HuH-7 (cell line): ENCODE results near the gene SVOP.
"Not testable (repeated sequence)": the region's sequence is repeated elsewhere in the genome, so short reads cannot be mapped to it uniquely, and the experiment has no call there.

Experiments used
- DNase-seq: peaks from one replicate; pipeline ENCODE4 v3.0.0; 2011; ENCODE audit warnings: low spot score

The SVOP gene

DNA sequence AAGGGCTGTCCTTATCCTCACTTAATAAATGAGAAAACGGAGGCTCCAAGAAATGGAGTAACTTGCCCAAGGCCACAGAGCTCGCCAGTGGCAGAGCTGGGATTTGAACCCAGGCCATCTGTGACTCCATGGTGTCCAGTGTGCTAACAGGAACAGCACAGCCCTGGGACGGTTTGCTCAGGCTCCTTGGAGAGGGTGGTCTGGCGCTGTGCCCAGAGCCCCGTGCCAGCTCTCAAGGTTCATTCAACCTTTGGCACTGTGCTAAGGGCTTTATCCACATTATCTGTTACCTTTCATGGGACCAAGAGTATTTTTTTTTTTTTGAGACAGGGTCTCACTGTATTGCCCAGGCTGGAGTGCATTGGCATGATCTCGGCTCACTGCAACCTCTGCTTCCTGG lies 132.8 kb downstream of the SVOP start:
- DNase-seq: no peak

DNA sequence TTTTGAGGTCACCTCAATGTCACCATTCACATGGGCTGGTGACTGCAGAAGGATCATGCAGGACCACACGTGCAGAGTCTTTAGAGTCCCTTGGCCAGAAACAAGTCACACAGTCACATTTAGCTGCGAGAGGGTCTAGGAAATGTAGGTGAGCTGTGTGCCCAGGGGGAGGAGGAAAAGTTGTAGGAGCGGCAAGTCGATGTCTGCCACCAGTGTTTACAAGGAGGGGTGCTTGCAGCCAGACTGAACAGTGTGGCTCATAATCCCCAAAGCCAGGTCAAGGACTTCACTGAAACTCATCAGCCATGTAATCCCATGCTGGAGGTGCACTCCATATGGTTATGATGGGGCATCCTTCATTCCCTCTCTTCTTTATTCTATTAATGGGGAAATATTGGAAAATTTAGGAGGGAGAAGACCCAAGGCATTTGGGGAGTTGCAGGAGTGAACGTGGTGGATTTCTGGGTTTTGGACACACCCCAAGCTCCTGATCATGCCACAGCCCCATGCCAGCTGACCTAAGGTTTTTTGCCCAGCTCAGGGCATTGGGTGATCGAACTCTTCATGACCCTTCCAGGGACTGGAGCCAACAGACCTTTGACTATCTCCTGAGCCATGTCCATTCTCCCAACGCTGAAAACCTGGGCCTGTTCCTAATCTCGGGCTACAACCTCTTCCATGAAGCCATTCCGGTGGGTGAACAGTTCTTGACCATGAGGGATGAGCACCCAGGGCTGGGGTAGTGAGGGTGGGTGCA lies 133.8 kb downstream of the SVOP start:
- DNase-seq: no peak

DNA sequence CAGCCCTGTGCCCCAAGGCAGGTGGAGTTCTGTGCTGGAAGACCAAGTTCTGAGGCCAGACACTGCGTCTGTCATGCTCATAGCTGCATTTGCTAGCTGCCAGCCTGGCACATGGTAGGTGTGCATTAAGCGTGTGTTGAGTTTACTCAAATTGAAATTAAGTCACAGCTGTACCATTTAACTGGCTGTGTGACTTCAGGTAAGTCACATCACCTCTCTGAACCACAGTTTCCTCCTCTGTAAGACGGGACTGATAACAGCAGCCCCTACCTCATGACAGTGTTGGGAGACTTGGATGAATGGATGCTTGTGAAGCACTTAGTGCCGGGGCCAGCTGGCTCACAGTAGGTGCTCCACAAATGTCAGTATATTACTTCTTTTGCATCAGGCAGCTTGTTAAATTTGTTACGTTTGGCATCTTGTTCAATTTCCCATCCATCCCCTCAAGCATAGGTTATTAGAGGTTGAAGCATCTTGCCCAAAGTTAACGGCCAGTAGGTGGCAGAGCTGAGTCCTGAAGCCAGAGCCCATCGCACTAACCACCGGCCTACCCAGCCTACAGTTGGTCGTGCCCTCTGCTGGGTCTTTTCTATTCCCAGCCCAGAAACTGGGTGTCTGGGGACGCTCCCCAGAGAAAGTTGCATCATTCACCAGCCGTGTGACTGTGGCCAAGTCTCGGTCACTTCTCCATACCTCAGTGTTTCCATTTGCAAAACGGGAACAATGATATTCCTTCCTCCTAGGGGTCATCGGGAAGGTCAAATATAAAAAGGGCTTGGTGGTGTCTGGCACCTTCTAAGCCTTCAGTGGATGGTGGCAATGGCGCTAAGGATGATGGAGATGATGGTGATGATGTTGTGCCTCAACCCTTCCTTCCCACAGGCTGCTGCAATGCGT lies 136.5 kb downstream of the SVOP start:
- peak; percentile 62 for DNase-seq

DNA sequence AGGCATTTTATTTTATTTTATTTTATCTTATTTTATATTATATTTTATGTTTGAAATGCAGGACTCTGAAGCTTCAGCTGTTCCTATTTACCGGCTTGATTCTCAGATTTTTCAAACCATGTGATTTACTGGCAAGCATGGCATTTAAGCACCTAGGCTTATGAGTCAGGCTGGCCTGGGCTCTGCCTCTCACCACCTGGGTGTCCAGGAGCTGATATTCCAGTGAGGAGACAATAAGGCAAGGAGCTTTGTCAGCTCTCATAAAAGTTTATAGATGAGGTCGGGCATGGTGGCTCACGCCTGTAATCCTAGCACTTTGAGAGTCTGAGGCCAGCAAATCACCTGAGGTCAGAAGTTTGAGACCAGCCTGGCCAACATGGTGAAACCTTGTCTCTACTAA lies 138.9 kb downstream of the SVOP start:
- no peak for DNase-seq

DNA sequence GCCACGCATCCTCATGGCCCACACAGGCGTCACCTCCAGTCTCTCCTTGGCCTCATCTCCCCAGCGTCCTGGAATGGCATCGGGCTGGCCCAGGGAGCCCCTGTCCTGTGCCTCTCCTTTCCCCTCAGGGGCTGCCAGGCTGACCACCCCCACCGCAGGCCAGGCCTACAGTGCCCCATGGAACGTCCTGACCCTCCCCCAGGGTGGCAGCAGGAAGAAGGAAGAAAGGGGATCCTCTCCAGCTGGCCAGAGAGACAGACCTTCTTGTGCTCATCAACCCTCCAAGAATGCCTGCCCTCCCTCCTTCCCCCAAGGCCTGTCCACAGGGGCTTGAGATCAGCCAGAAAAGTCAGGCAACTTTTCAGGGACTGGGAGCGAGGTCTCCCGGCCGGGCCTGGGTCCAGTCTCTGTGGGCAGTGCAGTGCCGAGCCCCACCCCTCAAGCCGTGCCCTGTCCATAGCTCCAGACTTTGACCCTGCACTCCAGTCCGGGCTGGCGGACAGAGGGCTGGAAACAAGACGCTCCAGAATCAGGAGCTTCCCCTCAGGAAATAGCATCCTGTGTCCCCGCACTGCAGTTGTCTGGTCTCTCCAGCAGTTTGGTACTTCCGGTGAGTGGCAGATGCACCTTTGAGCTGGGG lies 141.1 kb downstream of the SVOP start, which contains the start of gene DAO:
Gene DAO, plus strand, starts transcription at position 478 of the 640 bp plus-strand sequence. CDS start 4,915 bp downstream, outside the sequence.
- peak; percentile 57 for DNase-seq

DNA sequence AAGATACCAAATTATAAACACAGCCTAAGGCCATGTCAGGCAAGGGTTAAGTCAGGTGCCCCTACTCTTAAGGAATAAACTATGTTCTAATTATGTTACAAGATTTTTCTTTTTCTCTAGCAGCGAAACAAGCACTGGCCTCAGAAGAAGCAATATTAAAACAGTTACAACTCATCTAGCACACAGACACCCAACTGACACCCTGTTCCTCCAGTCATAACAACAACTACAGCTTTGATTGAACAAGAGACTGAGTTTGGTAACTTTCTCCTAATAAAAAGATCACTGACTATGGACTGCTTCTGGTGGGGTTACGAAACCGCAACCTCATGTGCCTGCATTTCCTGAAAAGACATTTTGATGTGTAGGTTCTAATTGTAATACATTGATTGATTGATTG lies 144.3 kb downstream of the SVOP start:
- no peak for DNase-seq

DNA sequence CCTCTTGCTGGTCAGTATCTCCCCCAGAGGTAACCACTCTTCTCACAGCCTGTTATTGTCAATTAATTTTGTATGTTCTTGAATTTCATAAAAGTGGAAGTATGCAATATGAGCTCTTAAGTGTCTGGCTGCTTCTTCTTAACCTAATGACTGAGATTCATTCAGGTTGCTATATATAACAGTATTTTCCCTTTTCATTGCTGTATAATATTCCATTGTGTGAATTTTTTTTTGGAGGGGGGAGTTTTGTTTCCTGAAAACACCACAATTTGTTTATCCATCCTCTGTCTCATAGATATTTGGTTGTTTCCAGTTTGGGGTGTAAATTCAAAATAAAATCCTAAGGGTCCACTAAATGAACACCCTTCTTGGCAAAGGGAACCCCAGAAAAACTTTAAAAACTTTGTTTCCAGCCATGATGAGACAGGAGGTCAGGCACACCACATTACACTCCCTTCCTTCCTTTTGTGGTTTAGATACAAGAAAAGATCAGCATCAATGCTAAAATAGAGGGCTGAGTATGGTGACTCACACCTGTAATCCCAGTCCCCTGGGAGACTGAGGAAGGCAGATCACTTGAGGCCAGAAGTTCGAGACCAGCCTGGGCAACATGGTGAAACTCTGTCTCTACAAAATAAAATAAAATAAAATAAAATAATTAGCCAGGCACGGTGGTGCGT lies 145.0 kb downstream of the SVOP start:
- no peak for DNase-seq

DNA sequence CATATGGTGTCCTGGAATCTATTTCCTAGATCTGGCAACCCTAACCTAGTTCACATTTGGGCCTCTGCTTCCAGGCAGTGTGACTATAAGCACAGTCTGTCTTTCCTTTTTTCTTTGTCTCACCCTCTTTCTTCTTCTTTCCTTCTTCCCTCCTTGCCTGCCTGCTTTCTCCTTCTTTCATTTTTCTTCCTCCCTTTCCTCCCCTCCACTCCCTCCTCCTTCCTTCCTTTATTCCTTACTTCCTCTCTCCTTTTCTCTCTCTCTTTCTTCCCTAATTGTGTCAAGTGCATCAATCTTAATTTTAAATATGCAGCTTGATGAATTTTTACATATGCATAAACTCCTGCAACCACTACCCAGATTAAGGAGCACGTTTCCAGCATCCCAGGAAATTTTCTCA lies 145.6 kb downstream of the SVOP start:
- no peak for DNase-seq

DNA sequence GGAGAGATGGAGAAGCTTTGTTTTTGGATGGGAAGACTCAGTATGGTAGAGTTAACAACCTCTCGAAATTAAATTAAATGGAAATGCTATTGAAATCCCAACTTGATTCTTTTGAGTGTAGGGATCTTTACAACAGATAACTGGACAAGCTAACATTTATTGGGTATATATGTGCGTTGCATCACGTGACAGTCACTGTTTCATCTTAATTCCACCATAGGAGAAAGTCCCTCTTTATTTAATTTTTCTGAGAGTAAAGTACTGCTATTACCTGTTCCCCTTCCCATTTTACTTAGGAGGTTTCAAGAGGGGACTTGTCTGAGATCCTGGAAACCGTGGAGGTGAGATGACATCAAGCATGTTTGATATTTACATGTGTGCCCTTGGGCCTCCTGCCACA lies 152.1 kb downstream of the SVOP start:
- DNase-seq: no peak

DNA sequence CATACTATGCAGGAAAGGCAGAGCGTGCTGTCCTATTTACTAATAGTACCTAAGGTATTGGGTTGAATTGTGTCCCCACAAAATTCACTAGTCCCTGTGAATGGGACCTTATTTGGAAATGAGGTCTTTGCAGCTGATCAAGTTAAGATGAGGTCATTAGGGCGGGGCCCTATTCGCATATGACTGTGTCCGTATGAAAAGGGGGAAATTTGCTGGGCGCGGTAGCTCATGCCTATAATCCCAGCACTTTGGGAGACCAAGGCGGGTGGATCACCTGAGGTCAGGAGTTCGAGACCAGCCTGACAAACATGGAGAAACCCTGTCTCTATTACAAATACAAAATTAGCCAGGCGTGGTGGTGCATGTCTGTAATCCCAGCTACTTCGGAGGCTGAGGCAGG lies 154.8 kb downstream of the SVOP start:
- DNase-seq: not testable (repeated sequence)

DNA sequence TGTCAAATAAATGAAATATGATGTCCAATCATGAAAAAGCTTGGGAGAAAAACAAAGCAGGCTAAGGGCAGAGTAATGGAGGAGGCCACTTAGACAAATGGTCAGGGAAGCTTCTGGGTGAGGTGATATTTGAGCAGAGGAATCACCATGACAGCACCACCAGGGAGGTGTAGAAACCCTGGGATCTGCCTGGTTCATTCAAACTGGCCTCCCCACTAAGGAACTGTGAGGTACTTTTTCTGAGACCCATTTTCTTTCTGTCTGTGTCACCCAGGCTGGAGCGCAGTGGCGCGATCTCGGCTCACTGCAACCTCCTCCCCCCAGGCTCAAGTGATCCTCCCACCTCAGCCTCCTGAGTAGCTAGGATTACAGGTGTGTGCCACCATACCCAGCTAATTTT lies 155.7 kb downstream of the SVOP start:
- no peak for DNase-seq

DNA sequence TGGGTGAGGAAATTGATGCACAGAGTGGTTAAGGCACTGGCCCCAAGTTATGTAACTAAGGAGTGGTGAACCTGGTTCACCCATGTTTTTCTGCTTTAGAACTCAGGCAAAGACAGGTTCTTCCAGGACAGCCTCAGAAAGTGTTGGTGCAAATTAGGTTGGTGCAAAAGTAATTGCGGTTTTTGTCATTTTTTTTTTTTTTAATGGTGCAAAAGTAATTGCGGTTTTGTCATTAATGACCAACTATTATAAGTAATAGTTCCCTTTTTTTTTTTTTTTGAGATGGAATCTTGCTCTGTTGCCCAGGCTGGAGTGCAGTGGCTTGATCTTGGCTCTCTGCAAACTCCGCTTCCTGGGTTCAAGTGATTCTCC lies 158.3 kb downstream of the SVOP start:
- DNase-seq: no peak

DNA sequence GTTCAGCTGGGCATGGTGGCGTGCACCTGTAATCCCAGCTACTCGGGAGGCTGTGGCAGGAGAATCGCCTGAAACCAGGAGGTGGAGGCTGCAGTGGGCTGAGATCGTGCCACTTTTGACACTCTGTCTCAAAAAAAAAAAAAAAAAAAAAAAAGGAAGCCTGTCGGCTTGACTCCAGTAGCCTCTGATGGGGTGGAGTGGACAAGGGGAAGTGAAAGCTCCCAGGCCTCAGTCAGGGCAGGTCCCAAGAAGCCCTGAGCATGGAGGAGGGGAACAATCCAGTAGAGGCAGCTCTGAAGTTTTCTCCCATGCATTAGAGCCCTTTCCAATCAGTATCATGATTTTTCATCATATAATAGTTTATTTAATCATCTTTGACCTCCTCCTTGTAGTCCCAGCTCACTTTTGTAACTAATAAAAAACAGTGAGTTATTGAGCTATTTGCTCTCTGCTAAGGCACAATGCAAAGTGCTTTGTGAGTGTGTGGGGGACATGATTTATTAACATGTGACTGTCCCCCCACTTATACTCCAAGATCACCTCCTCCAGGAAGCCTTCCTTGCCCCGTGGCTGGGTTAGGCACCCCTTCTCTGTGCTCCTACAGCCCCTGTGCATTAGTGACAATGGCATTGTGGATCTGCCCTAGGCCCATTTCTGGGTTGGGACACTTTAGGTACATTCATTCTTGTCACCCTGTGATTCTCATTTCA lies 158.8 kb downstream of the SVOP start:
- DNase-seq: no peak

DNA sequence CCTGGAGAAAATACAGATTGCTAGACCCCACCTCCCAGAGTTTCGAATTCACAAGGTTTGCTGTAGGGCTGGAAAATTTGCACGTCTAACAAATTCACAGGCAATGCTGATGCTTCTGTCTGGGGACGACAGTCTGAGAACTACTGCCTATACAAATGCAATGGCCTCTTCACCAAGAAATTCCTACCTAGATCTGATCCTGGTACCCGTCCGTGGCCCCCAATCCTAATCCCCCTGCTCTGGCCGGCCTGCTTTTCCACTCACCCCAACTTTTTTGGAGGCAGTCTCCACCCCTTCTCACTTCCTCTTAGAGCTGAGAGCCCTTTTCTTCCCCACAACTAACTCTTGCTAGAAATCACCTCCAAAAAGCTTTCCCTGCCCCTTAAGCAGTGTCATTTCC lies 160.4 kb downstream of the SVOP start:
- no peak for DNase-seq

DNA sequence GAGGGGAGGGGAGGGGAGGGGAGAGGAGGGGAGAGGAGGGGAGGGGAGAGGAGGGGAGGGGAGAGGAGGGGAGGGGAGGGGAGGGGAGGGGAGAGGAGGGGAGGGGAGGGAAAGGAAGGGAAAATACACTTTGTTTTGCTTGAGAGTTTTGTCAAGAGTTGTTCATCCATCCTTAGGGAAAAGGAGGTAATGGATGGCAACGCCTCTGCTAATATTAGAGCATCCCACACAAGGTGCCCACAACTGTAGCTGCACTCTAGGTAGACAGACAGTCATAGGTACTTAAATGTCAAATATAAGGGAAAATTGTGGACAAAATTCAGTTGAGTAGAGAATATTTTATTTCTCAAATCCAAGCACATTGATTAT lies 161.0 kb downstream of the SVOP start:
- DNase-seq: no peak

DNA sequence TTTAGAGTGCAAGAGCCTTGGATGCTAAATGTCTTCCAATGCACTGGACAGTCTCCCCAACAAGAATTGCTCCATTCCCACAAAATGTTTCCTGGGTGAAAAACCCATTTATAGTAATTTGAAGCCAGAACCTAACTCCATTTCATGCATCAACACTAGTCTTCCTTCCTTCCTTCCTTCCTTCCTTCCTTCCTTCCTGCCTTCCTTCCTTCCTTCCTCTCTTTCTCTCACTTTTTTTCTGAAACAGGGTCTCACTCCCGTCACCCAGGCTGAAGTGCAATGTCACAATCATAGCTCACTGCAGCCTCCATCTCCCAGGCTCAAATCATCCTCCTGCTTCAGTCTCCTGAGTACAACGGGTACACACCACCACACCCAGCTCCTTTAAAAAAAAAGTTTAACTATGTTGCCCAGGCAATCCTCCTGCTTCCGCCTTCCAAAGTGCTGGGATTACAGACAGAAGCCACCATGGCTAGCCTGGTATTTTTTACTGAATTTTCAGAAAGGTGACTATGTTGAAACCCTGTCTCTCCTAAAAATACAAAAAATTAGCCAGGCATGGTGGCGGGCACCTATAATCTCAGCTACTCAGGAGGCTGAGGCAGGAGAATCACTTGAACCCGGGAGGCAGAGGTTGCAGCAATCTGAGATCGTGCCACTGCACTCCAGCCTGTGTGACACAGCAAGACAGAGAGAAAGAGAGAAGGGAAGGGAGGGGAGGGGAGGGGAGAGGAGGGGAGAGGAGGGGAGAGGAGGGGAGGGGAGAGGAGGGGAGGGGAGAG lies 161.5 kb downstream of the SVOP start:
- not testable (repeated sequence) for DNase-seq

DNA sequence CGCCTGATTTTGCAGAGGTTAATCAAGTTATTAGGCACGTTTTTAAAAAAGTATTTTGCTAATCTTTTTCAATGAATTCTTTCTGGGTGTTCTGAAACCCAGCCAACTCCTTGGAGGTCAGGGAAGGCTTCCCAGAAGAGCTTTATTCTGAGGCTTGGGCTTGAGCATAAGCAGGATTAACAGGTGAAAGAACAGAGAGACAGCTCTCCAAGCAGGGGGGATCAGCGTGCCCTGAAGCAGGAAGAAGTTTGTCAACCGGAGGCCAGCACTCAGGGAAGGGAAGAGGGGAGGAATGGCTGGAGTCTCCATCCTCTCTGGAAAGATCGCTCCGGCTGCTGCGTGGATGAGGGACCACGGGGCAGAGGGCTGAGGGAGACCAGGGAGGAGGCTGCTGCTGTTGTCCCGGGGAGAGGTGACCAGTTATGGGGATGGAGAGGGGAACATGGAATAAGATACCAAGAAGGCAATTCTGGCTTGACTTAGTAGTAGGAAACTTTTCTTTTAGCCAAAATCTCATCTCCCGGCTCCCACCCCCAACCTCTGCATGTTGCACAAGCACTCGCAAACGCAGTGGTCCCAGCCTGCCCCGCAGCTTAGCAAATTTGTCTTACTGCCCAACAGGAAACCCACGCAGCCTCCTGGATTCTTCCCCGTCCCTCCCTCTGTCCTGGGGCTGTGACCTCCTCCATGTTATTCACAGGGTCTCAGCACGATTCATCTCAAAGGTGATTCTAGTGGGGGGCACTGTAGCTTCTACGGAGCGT lies 162.4 kb downstream of the SVOP start:
- no peak for DNase-seq
